Chondrocyte (in vitro differentiated cells): ENCODE data around the gene DNAJC7. TPM values are rescaled to one million over a fixed set of nuclear protein-coding genes. Genes with fewer than 3 reads are reported as not detected.

ENCODE experiments used
- DNase-seq: peaks from one replicate; pipeline ENCODE4 v3.0.0; 2021; ENCODE audit warnings: mixed read lengths, low spot score
- H3K27ac Mint-ChIP-seq: one replicate; pipeline ENCODE4 v1.8.0; 2021; ENCODE audit warnings: mild to moderate bottlenecking, moderate library complexity, mixed read lengths; ENCODE audit not compliant: unreplicated experiment
- H3K27me3 Mint-ChIP-seq: 2 replicates; pipeline ENCODE4 v1.8.0; 2021; ENCODE audit warnings: low read depth, mixed read lengths
- H3K36me3 Mint-ChIP-seq: 2 replicates; pipeline ENCODE4 v1.8.0; 2021; ENCODE audit warnings: low read depth, mixed read lengths
- H3K4me1 Mint-ChIP-seq: 2 replicates; pipeline ENCODE4 v1.8.0; 2021; ENCODE audit warnings: low read depth, mild to moderate bottlenecking, mixed read lengths
- H3K4me3 Mint-ChIP-seq: one replicate; pipeline ENCODE4 v1.8.0; 2021; ENCODE audit warnings: mild to moderate bottlenecking, moderate library complexity, mixed read lengths; ENCODE audit not compliant: unreplicated experiment
- H3K9me3 Mint-ChIP-seq: 2 replicates; pipeline ENCODE4 v1.8.0; 2021; ENCODE audit warnings: low read depth, mixed read lengths
- total RNA-seq: library from RNA; stranded (reverse); gene quantifications from 3 replicates; pipeline ENCODE4 v1.2.1, GENCODE V29; 2021
- TF ChIP-seq, protein P1 (sequence below): fragments of 200-600 bp; sonication (generic); IDR thresholded peaks from 2 replicates; pipeline ENCODE4 v1.5.0; 2021; ENCODE audit warnings: antibody characterized with exemption, mild to moderate bottlenecking, moderate library complexity

Gene DNAJC7
- total RNA-seq, 1 donor from 2014 or later: 51.2 TPM

- Mint-ChIP-seq H3K27me3 (peaks cover 26% of the 10 kb centered on the region), H3K4me1 (peaks cover 6% of the 10 kb centered on the region), H3K27ac (no peak overlapping the region), H3K4me3 (no peak overlapping the region), H3K9me3 (no peaks in the 10 kb centered on the region), H3K36me3 (no peaks in the 10 kb centered on the region)
- DNase-seq: no peak
- TF ChIP-seq, protein P1, sequence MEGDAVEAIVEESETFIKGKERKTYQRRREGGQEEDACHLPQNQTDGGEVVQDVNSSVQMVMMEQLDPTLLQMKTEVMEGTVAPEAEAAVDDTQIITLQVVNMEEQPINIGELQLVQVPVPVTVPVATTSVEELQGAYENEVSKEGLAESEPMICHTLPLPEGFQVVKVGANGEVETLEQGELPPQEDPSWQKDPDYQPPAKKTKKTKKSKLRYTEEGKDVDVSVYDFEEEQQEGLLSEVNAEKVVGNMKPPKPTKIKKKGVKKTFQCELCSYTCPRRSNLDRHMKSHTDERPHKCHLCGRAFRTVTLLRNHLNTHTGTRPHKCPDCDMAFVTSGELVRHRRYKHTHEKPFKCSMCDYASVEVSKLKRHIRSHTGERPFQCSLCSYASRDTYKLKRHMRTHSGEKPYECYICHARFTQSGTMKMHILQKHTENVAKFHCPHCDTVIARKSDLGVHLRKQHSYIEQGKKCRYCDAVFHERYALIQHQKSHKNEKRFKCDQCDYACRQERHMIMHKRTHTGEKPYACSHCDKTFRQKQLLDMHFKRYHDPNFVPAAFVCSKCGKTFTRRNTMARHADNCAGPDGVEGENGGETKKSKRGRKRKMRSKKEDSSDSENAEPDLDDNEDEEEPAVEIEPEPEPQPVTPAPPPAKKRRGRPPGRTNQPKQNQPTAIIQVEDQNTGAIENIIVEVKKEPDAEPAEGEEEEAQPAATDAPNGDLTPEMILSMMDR: no peak
Measured at GRCh38 chr17:42055027-42055426, 37.8 kb upstream of the DNAJC7 start.

DNA sequence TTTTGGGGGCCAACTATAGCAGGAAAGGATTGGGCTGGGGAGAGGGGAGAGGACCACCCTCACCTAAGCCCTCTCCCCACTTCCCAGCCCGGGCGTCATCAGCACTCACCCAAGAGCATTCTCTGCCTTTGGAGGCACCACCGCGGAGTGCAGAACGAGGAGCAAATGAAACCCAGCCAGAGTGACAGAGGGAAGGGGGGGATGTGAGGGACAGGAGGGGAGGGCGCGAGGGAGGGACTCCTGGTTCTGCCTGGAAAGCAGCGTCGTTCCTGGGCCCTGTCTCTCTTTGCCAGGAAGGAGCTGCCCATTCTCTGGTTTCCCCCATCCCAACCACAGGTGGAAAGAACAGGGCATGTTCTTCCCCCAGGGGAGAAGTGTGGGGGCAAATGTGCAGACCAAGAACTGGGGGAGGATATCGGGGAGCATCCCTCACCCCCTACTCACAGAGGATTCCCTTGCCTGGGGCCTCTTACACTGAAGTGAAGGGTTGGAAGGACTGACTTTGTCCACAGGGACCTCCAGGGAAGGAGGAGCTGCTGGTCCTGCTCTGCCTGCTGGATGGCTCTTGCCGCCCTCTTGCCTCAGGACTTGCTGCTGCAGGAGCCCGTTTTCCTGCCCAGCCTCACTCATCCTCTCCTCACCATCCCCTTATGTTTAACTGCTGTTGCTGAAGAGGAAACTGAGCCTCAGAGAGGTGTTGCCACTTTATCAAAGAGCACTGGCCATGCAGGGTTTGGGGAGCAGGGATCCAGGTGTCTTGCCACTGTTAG lies 36.7 kb upstream of the DNAJC7 start:
- peaks cover 26% of the 10 kb centered on the region for H3K27me3 Mint-ChIP-seq
- no peaks in the 10 kb centered on the region for H3K36me3 Mint-ChIP-seq
- no peak overlapping the region for H3K27ac Mint-ChIP-seq
- H3K9me3 Mint-ChIP-seq: no peaks in the 10 kb centered on the region
- no peak for DNase-seq
- no peak overlapping the region for H3K4me3 Mint-ChIP-seq
- H3K4me1 Mint-ChIP-seq: peaks cover 9% of the 10 kb centered on the region
- TF ChIP-seq, protein P1: no peak

GRCh38 chr17:42052346-42052877 lies 35.2 kb upstream of the DNAJC7 start:
- no peak overlapping the region for H3K4me3 Mint-ChIP-seq
- DNase-seq: no peak
- no peak overlapping the region for H3K27ac Mint-ChIP-seq
- TF ChIP-seq, protein P1: no peak
- H3K27me3 Mint-ChIP-seq: peaks cover 26% of the 10 kb centered on the region
- peaks cover 9% of the 10 kb centered on the region for H3K4me1 Mint-ChIP-seq
- no peaks in the 10 kb centered on the region for H3K9me3 Mint-ChIP-seq
- no peaks in the 10 kb centered on the region for H3K36me3 Mint-ChIP-seq

- Mint-ChIP-seq H3K27me3 (peaks cover 26% of the 10 kb centered on the region), H3K27ac (no peak overlapping the region), H3K4me1 (peaks cover 9% of the 10 kb centered on the region), H3K9me3 (no peaks in the 10 kb centered on the region), H3K4me3 (peak overlapping the region; percentile 15), H3K36me3 (no peaks in the 10 kb centered on the region)
- TF ChIP-seq, protein P1: no peak
- no peak for DNase-seq
Measured at GRCh38 chr17:42051645-42052044, 34.4 kb upstream of the DNAJC7 start.

GRCh38 chr17:42051013-42051400 lies 33.8 kb upstream of the DNAJC7 start:
- Mint-ChIP-seq H3K27ac (no peak overlapping the region), H3K9me3 (no peaks in the 10 kb centered on the region), H3K4me3 (peak overlapping the region; percentile 69), H3K4me1 (peaks cover 9% of the 10 kb centered on the region), H3K36me3 (no peaks in the 10 kb centered on the region), H3K27me3 (peaks cover 26% of the 10 kb centered on the region)
- TF ChIP-seq, protein P1: no peak
- no peak for DNase-seq
